Testis (tissue), 3 donors: ENCODE measurements around the gene LMX1A. TPM values are rescaled to one million over a fixed set of nuclear protein-coding genes. Genes with fewer than 3 reads are reported as not detected.

Source experiments
- DNase-seq: peaks from one replicate; pipeline ENCODE4 v3.0.0-alpha.2; 2019
- H3K27ac ChIP-seq, 2 donors: fragments of 200-600 bp; sonication (generic); one replicate each; pipeline ENCODE4 v1.5.1; 2019
- H3K27me3 ChIP-seq: fragments of 200-600 bp; sonication (generic); one replicate; pipeline ENCODE4 v1.5.1; 2019
- H3K36me3 ChIP-seq: fragments of 200-600 bp; sonication (generic); one replicate; pipeline ENCODE4 v1.5.1; 2017; ENCODE audit warnings: low read depth; ENCODE audit errors: missing control alignments
- H3K4me1 ChIP-seq: fragments of 200-600 bp; sonication (generic); one replicate; pipeline ENCODE4 v1.5.1; 2019
- H3K4me3 ChIP-seq, 2 donors: fragments of 200-600 bp; sonication (generic); one replicate each; pipeline ENCODE4 v1.5.1; 2017 to 2019
- H3K9me3 ChIP-seq: fragments of 200-600 bp; sonication (generic); one replicate; pipeline ENCODE4 v1.5.1; 2017
- POLR2A ChIP-seq: fragments of 450-650 bp; IDR thresholded peaks from one replicate; pipeline ENCODE4 v1.6.1; 2017; ENCODE audit warnings: antibody characterized with exemption, mild to moderate bottlenecking, moderate library complexity
- WGBS, 2 donors: methylation state at CpG; one replicate each; pipeline ENCODE4 v1.1.5; 2018; 5-methylcytosine and 5-hydroxymethylcytosine counted together
- intact Hi-C: fragments of 100-400 bp; cut with DNase I; formaldehyde crosslinking; loops from one replicate; pipeline ENCODE4 v1.15.1; 2023; ENCODE audit warnings: low total_unique reads
- polyA plus RNA-seq: library from polyadenylated mRNA; stranded (reverse); fragments of 350-450 nt; fragmentation: Illumina TruSeq; extraction: RNeasy Lipid Tissue Mini Kit (QIAGEN cat#74804); gene quantifications from one replicate; pipeline ENCODE4 v1.2.3, GENCODE V29; 2014; ENCODE audit warnings: low read depth, low replicate concordance; ENCODE audit not compliant: insufficient read depth
- total RNA-seq, 2 donors: library from RNA; depleted of rRNA; stranded (reverse); fragments of >200 nt; gene quantifications; one replicate each; pipeline ENCODE4 v1.2.3, GENCODE V29; 2016
- TF ChIP-seq, protein P1 (sequence below), 3 experiments: fragments of 450-650 bp in 2 of 3; fragments of 200-600 bp in 1 of 3; sonication (generic) in 1 of 3; IDR thresholded peaks; one replicate each; pipeline ENCODE4 v1.5.1; 2016 to 2019; ENCODE audit warnings: antibody characterized with exemption in 3 of 3, mild to moderate bottlenecking in 2 of 3, moderate library complexity in 1 of 3

Gene LMX1A
- total and polyA plus RNA-seq, 3 donors from 2014 or later, result 0.62 to 2.6 (median 0.94) TPM

DNA sequence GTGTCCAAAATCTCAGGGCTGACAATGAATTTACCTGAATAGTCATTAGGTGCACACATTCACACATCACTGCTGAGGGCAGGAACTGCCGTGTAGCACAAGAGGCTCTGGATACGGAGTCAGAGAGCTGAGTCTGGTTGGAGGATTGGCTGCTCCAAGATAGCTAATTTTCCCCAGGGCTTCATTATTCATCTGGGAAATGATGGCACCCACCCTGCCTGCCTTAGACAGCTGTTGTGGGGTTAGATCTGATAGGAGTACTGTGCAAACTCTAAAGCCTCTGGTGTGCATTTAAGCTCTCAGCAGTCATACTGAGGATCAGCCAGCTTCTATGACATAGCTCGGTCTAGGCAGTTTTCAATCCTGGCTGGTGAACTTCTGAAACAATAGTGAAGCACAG, 67.0 kb downstream of the LMX1A start:
- DNase-seq, result no peak
- H3K9me3 ChIP-seq, result no peaks in the 10 kb centered on the region
- H3K27me3 ChIP-seq, result no peaks in the 10 kb centered on the region
- no peak overlapping the region for H3K4me3 ChIP-seq
- H3K36me3 ChIP-seq, result no peaks in the 10 kb centered on the region
- intact Hi-C loops, result no loop called here
- WGBS, 2 donors, result 81 to 84% methylated on average over 3 of the region's 3 CpGs
- no peak overlapping the region for H3K27ac ChIP-seq
- H3K4me1 ChIP-seq, result no peaks in the 10 kb centered on the region
- TF ChIP-seq, protein P1, sequence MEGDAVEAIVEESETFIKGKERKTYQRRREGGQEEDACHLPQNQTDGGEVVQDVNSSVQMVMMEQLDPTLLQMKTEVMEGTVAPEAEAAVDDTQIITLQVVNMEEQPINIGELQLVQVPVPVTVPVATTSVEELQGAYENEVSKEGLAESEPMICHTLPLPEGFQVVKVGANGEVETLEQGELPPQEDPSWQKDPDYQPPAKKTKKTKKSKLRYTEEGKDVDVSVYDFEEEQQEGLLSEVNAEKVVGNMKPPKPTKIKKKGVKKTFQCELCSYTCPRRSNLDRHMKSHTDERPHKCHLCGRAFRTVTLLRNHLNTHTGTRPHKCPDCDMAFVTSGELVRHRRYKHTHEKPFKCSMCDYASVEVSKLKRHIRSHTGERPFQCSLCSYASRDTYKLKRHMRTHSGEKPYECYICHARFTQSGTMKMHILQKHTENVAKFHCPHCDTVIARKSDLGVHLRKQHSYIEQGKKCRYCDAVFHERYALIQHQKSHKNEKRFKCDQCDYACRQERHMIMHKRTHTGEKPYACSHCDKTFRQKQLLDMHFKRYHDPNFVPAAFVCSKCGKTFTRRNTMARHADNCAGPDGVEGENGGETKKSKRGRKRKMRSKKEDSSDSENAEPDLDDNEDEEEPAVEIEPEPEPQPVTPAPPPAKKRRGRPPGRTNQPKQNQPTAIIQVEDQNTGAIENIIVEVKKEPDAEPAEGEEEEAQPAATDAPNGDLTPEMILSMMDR (IDR thresholded peaks at IDR 0.05), result no peak
- no peak for TF ChIP-seq POLR2A

GRCh38 chr1:165288350-165289120, 68.0 kb downstream of the LMX1A start:
- 54 to 62% methylated on average over 12 to 15 of the region's 15 CpGs for WGBS, 2 donors
- no peak for DNase-seq
- intact Hi-C loops, result no loop called here
- no peaks in the 10 kb centered on the region for H3K27me3 ChIP-seq
- no peak overlapping the region for H3K27ac ChIP-seq
- H3K36me3 ChIP-seq, result no peaks in the 10 kb centered on the region
- H3K4me3 ChIP-seq, result no peak overlapping the region
- TF ChIP-seq POLR2A, result no peak
- TF ChIP-seq, protein P1 (IDR thresholded peaks at IDR 0.05), result no peak
- no peaks in the 10 kb centered on the region for H3K9me3 ChIP-seq
- H3K4me1 ChIP-seq, result no peaks in the 10 kb centered on the region

DNA sequence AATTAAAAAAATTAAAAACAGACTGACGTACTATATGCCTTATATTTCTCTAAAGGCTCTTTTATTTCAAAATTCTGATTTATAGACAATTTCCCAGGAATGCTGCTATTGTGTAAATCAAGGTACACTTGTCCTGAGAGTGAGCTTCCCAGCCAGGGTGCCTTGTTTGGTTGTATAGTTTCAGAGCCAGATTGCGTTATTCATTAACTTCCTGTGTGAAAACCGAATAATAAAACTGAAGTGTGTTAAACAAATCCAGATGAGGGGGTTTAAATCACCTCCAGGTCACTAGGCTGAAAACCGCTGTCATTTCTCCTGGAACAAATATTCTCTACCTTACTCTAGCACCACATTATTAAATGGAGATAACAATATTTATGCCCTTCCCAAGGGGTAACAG, 68.7 kb downstream of the LMX1A start:
- H3K36me3 ChIP-seq, result no peaks in the 10 kb centered on the region
- intact Hi-C loops, result no loop called here
- no peak for DNase-seq
- no peak overlapping the region for H3K27ac ChIP-seq
- TF ChIP-seq, protein P1 (IDR thresholded peaks at IDR 0.05), result no peak
- TF ChIP-seq POLR2A, result no peak
- no peaks in the 10 kb centered on the region for H3K9me3 ChIP-seq
- no peak overlapping the region for H3K4me3 ChIP-seq
- H3K4me1 ChIP-seq, result no peaks in the 10 kb centered on the region
- no peaks in the 10 kb centered on the region for H3K27me3 ChIP-seq
- 75 to 82% methylated on average over 4 of the region's 4 CpGs for WGBS, 2 donors

DNA sequence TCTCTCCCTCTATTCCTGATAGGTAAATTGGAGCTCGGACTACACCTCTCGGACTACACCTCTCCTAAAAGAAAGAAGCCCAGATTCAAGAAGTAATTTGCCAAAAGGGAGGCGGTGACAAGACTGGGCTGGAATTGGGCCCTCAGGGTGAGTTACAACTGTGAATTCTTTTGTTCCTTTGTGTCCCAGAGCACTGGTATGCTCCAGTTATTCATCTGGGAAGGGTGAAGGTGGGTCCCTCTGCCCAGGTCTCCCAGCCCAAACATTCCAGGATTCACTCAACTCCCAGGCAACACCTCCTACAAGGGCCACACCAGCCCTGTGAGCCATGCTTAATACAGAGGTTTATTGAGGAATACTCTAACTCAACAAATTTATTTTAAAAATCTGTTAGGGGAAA, 69.2 kb downstream of the LMX1A start:
- TF ChIP-seq, protein P1 (IDR thresholded peaks at IDR 0.05), result no peak
- TF ChIP-seq POLR2A, result no peak
- Histone ChIP-seq H3K4me3 (no peak overlapping the region), H3K27ac (no peak overlapping the region), H3K9me3 (no peaks in the 10 kb centered on the region), H3K4me1 (no peaks in the 10 kb centered on the region), H3K36me3 (no peaks in the 10 kb centered on the region), H3K27me3 (no peaks in the 10 kb centered on the region)
- 87 to 88% methylated on average over 3 of the region's 3 CpGs for WGBS, 2 donors
- DNase-seq, result no peak
- intact Hi-C loops, result no loop called here

DNA sequence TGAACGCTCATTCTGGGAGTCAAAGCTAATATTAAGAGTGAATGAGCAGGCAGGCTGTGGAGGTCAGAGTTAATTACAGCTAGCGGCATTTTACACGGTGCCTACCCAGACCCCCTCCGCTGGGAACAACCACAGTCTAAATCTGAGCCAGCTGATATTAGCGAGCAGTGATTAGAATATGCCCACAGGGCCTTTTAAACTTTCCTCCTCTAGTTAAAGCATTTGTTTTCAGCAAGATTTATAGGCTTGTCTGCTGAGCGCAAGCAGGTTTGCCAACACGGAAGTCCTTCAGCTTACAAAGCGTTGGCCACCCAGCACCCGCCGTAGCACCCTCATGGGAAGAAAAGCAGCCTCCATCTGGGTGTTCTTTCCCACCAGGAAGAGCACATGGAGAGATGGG, 72.1 kb downstream of the LMX1A start:
- no peak for TF ChIP-seq POLR2A
- TF ChIP-seq, protein P1 (IDR thresholded peaks at IDR 0.05), result no peak
- no peaks in the 10 kb centered on the region for H3K9me3 ChIP-seq
- H3K27ac ChIP-seq, result no peak overlapping the region
- intact Hi-C loops, result no loop called here
- no peak for DNase-seq
- no peaks in the 10 kb centered on the region for H3K4me1 ChIP-seq
- no peaks in the 10 kb centered on the region for H3K36me3 ChIP-seq
- 42 to 49% methylated on average over 10 of the region's 10 CpGs for WGBS, 2 donors
- H3K27me3 ChIP-seq, result no peaks in the 10 kb centered on the region
- no peak overlapping the region for H3K4me3 ChIP-seq
